LHCN-M2 (cell line): ENCODE data around the gene LMO1. TPM values are rescaled to one million over a fixed set of nuclear protein-coding genes. Genes with fewer than 3 reads are reported as not detected.

Experiments used
- total RNA-seq: library from RNA; depleted of rRNA; stranded (reverse); fragments of >200 nt; gene quantifications from 2 replicates; pipeline ENCODE4 v1.2.3, GENCODE V29; 2014; rRNA removed

LMO1 gene
- total RNA-seq, 1 experiment from 2014 or later, result not detected

Other genes with a start within 250 kb of the LMO1 start
- 4.1 and 5.3 TPM in 2 replicates for gene TUB, start 182.7 kb downstream of the LMO1 start, total RNA-seq
- gene RIC3, start 94.9 kb downstream of the LMO1 start, total RNA-seq, result not detected in 2 replicates